Gastroesophageal sphincter (tissue), 4 donors: Measurements from ENCODE around the gene KCTD8. TPM values are rescaled to one million over a fixed set of nuclear protein-coding genes. Genes with fewer than 3 reads are reported as not detected.

Source experiments
- ATAC-seq: fragments of 150-250 bp; one replicate; pipeline ENCODE4 v1.9.1; 2016; ENCODE audit warnings: mild to moderate bottlenecking, moderate library complexity
- H3K27ac ChIP-seq, 4 donors: fragments of 200-600 bp; sonication (generic) in 3 of 4; 1 replicate in 3 of 4; 2 replicates in 1 of 4; pipeline ENCODE4 v1.5.1; 2016 to 2019
- H3K27me3 ChIP-seq: fragments of 200-600 bp; sonication (generic); one replicate; pipeline ENCODE4 v1.5.1; 2019
- H3K36me3 ChIP-seq, 2 donors: fragments of 200-600 bp; sonication (generic); one replicate each; pipeline ENCODE4 v1.5.1; 2019; ENCODE audit warnings: control low read depth in 1 of 2
- H3K4me1 ChIP-seq, 3 donors: fragments of 200-600 bp; sonication (generic); 1 replicate in 2 of 3; 2 replicates in 1 of 3; pipeline ENCODE4 v1.5.1; 2016 to 2019; ENCODE audit warnings: control low read depth in 2 of 3
- H3K4me3 ChIP-seq, 2 donors: fragments of 200-600 bp; sonication (generic); one replicate each; pipeline ENCODE4 v1.5.1; 2019; ENCODE audit warnings: mild to moderate bottlenecking in 1 of 2, moderate library complexity in 1 of 2
- H3K9me3 ChIP-seq, 3 donors: fragments of 200-600 bp; sonication (generic); one replicate each; pipeline ENCODE4 v1.5.1; 2017 to 2019; ENCODE audit warnings: control low read depth in 2 of 3
- EP300 ChIP-seq: sonication (generic); formaldehyde crosslinking; IDR thresholded peaks from one replicate; pipeline ENCODE4 v1.6.1; 2017; ENCODE audit warnings: antibody characterized with exemption, mild to moderate bottlenecking
- POLR2A ChIP-seq, 2 donors: fragments of 450-650 bp; IDR thresholded peaks; one replicate each; pipeline ENCODE4 v1.6.1; 2017; ENCODE audit warnings: antibody characterized with exemption in 2 of 2, mild to moderate bottlenecking in 2 of 2, moderate library complexity in 1 of 2
- POLR2AphosphoS5 ChIP-seq: sonication (generic); formaldehyde crosslinking; IDR thresholded peaks from one replicate; pipeline ENCODE4 v1.6.1; 2017; ENCODE audit warnings: antibody characterized with exemption
- WGBS, 2 donors: methylation state at CpG; one replicate each; pipeline ENCODE4 v1.1.5; 2018; ENCODE audit warnings: low coverage in 1 of 2; 5-methylcytosine and 5-hydroxymethylcytosine counted together
- total RNA-seq, 4 donors: library from RNA; depleted of rRNA; stranded (reverse); fragments of >200 nt; gene quantifications; one replicate each; pipeline ENCODE4 v1.1.0, GENCODE V29; 2016
- TF ChIP-seq, protein P1 (sequence below), 4 experiments: fragments of 200-600 bp in 2 of 4; fragments of 450-650 bp in 2 of 4; sonication (generic) in 1 of 4; IDR thresholded peaks; one replicate each; pipeline ENCODE4 v1.5.1; 2017 to 2019; ENCODE audit warnings: antibody characterized with exemption in 4 of 4, mild to moderate bottlenecking in 2 of 4, moderate library complexity in 2 of 4

KCTD8 gene
- total RNA-seq, 4 donors from 2014 or later: 0.89 to 4.4 (median 2.4) TPM

DNA sequence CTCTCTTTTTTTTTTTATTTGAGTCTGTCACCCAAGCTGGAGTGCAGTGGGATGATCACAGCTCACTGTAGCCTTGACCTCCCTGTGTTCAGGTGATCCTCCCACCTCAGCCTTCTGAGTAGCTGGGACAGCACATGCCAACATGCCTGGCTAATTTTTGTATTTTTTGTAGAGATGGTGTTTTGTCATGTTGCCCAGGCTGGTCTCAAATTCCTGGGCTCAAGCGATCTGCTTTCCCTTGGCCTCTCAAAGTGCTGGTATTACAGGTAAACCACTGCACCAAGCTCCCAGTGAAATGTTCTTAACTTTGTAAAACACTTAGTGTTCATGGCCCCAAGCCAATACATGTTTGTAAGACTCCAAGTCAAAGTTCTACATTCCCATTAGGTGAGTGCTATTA, 316.1 kb downstream of the KCTD8 start:
- WGBS, 2 donors: no CpG with 5 or more reads among the region's 1 CpG
- no peaks in the 10 kb centered on the region for H3K27me3 ChIP-seq
- H3K9me3 ChIP-seq: no peaks in the 10 kb centered on the region
- no peak for ATAC-seq
- H3K27ac ChIP-seq: no peak overlapping the region
- no peaks in the 10 kb centered on the region for H3K36me3 ChIP-seq
- no peaks in the 10 kb centered on the region for H3K4me1 ChIP-seq
- TF ChIP-seq POLR2AphosphoS5 (no peak), POLR2A (IDR thresholded peaks at IDR 0.05) (no peak), EP300 (no peak)
- TF ChIP-seq, protein P1, sequence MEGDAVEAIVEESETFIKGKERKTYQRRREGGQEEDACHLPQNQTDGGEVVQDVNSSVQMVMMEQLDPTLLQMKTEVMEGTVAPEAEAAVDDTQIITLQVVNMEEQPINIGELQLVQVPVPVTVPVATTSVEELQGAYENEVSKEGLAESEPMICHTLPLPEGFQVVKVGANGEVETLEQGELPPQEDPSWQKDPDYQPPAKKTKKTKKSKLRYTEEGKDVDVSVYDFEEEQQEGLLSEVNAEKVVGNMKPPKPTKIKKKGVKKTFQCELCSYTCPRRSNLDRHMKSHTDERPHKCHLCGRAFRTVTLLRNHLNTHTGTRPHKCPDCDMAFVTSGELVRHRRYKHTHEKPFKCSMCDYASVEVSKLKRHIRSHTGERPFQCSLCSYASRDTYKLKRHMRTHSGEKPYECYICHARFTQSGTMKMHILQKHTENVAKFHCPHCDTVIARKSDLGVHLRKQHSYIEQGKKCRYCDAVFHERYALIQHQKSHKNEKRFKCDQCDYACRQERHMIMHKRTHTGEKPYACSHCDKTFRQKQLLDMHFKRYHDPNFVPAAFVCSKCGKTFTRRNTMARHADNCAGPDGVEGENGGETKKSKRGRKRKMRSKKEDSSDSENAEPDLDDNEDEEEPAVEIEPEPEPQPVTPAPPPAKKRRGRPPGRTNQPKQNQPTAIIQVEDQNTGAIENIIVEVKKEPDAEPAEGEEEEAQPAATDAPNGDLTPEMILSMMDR (IDR thresholded peaks at IDR 0.05): no peak
- no peak overlapping the region for H3K4me3 ChIP-seq

Other genes starting within 250 kb of the KCTD8 start
- gene YIPF7, start 202.8 kb upstream of the KCTD8 start, total RNA-seq: not detected
- gene GUF1, start 229.6 kb upstream of the KCTD8 start, total RNA-seq: 10 to 100 TPM; 14.5 to 19.6 (median 14.6) TPM